DMS 273 treated with DMSO at 0.1 percent for 48 hours (cell line): ENCODE measurements around the gene LPXN.

Experiments used
- DNase-seq: peaks from one replicate; lab custom pipeline; 2025; lab: John Stamatoyannopoulos, UW

Gene LPXN

GRCh38 chr11:58575377-58576020, at the start of gene LPXN:
LPXN (minus strand) TSS chr11:58575856; CDS start chr11:58575772, 84 bp downstream.
- no peak for DNase-seq

- no peak for DNase-seq
Observed at GRCh38 chr11:58625086-58625485, 49.4 kb upstream of the LPXN start.

GRCh38 chr11:58622344-58622743, 46.7 kb upstream of the LPXN start, which contains the start of gene CNTF:
CNTF (plus strand) TSS chr11:58622665; CDS start chr11:58622753, 88 bp downstream.
- no peak for DNase-seq

- no peak for DNase-seq
Observed at GRCh38 chr11:58621586-58622262, 46.1 kb upstream of the LPXN start.

- no peak for DNase-seq
Observed at GRCh38 chr11:58617976-58618557, 42.4 kb upstream of the LPXN start.

- DNase-seq: no peak
Observed at GRCh38 chr11:58616594-58616993, 40.9 kb upstream of the LPXN start.

- DNase-seq: no peak
Observed at GRCh38 chr11:58615559-58615958, 39.9 kb upstream of the LPXN start.

- DNase-seq: no peak
Observed at GRCh38 chr11:58613228-58613627, 37.6 kb upstream of the LPXN start.

GRCh38 chr11:58609723-58610122, 34.1 kb upstream of the LPXN start:
- no peak for DNase-seq

DNA sequence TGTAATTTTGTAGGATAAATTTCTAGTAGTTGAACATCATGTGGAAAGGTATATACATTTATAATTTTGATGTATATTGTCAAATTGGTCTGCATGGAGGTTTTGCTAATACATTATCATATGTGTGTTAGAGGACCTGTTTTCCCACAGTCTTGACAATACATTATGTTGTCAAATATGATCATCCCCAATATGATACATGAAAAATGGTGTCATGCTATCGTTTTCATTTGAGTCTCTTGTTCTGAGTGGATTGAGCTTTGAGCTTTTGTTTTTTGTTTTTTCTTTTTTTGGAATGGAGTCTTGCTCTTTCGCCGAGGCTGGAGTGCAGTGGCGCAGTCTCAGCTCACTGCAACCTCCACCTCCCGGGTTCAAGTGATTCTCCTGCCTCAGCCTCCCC, 32.7 kb upstream of the LPXN start:
- no peak for DNase-seq

DNA sequence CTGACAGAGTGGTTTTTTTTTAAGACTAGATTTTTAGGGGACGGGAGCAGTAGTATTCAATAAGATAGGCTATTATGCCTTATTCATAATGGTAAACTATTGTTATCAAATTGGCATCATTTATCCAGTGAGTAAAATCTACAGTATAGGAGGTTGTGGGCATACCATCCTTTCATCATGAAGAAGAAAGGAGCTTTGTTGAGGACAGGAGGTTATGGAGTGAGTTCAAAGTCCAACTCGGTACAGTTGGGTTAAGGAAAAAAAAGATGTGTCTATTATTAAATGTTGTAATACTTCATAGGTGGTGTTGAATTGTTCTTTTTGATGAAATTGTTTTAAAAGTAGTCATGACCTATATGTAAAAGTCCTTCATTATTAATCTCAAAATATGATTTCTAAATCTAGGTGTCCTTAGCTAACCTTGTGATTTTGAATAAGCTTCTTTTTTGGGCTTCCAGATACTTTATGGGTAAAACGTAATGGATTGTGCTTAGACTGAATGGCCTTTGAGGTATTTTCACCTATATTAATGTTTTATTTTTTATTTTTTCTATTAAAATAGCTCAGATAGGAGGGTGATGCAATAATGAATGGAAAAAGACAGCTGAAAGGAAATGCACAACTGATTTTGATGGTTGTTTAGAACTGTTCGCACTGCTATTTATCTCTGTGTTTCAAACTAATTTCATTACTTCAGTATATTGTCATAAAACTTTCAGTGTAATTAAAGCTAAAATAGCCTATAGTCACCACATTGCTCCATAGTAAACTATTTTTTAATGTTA, 31.5 kb upstream of the LPXN start:
- DNase-seq: no peak

DNA sequence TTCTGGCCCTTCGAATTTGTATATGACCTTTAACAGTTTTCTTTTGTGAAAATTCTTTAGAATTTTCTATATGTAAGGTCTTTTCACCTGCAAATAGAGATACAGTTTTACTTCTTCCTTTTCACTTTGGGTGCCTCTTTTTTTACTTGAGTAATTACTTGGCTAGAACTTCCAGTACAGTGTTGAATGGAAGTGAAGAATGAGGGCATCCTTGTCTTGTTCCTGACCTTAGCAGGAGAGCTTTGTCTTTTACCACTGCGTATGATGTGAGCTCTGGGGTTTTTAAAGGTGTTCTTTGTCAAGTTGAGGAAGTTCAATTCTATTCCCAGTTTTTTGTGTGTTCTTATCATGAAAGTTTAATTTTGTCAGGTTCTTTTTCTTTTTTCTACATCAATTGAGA, 24.9 kb upstream of the LPXN start:
- DNase-seq: no peak

DNA sequence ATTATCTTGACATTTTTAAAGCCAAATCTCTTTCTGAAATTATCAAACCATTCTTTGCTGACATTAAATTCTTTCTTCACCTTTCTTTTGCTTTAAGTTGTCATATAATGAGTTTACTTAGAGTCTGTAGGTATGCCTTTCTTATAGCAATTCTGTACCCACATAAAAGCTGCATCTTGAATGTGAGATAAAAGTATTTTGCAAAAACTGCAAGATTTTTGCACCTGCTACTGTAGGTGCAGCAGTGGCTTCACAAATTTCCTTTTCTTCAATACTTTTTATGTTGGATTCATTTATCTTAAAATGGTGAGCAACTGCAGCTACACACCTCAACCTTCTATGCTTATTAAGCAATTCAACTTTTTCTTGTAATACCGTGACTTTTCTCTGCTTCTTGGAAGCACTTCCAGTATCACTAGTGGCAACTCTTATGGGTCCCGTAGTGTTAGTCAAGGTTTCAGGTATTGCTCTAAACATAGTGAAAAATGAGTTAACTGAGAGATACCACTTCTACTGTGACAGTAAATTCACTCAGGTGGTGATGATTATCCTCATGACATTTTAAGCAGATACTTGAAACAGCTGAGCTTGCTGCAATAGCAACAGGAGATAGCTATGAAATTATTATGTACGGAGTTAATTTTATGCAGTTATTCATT, 22.0 kb upstream of the LPXN start:
- DNase-seq: no peak

DNA sequence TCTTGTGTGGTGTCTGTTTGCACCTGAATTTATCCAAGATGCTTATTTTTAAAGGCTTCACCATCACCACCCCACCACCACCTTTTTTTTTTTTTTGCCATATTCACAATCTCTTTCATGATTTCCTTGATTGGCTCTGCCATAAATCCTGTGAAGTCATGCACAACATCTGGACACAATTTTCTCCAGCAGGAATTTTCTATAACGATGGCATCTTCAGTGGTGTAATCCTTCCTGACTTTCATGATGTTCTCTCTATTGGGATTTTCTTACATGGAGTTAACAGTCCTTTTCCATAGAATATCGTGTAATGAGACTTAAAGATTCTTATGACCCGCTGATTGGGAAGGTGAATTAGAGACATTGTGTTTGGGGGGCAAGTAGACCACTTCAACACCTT, 21.0 kb upstream of the LPXN start:
- no peak for DNase-seq

DNA sequence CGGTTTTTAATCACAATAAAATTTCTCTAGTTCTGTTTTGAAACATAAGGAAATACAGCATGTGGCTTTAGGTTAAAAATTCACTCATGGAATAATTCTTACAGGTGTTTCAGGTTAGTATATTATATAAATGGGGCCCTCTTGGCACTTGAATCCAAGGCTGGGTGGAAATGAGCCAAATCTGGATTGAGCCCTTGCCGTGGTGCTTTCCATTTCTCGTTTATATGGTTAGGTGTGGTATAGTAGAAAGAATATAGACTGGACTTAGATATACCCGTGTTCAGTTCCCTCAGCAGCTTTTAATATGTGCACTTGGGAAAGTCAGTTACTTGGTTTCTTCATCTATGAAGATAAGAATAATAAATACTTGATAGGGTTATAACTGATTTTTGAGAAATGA, 19.2 kb upstream of the LPXN start:
- DNase-seq: no peak

- no peak for DNase-seq
Observed at GRCh38 chr11:58592760-58593472, 17.3 kb upstream of the LPXN start.

DNA sequence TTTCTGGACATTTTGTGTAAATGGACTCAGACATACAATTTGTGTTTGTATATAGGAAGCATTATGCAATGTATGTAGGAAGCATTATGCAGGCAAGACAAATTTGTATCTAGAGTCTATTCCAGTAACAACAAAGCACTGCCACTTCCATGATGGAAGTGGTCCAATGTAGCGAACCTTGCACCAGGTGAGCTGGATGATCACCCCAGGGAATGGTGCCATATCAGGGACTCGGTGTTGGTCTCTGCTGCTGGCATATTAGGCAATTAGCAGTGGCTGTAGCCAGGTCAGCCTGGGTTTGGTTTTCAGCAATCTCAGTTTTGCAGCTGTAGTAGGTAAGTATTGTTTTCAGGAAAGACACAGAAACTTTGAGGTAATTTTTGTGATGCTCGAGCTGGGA, 16.0 kb upstream of the LPXN start:
- no peak for DNase-seq

DNA sequence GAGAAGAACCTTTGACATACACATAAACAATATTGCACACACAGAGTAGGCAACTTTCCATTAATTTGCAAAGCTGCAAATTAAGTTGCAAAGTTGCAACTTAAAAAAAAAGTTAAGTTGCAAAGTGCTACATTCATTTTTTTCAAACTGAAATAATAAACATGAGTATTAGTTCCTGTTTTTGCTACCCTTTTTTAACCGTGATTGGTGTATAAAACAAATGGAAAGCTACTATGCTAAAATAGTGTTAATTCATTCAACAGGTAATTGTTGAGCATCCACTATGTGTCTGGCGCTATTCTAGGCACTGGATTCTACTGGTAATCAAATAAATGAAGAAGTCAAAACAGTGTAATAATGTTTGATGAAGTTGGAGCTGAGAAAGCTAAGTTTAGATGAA, 11.3 kb upstream of the LPXN start:
- no peak for DNase-seq

DNA sequence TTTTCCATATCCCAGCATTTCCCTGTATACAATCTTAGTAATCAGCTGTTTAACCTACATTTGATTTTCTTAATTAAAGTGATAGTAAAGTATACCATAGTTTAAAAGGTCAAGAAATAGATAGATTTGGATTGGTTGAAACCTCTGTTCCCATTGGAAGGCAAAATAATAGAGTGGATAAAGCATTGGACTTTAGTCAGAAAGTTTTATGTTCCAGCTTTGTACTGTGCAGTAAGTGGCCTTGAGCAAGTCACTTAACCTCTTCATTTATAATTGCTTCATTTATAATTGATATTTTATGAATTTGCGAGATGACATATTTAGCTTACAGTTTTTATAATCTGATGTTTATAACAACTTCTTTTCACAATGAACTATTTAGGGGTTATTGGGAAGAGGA, 6.8 kb upstream of the LPXN start:
- DNase-seq: no peak

- no peak for DNase-seq
Observed at GRCh38 chr11:58580311-58580710, 4.7 kb upstream of the LPXN start.
